ENCODE data around the gene LEKR1. TPM values are rescaled to one million over a fixed set of nuclear protein-coding genes. Genes with fewer than 3 reads are reported as not detected.

Gene LEKR1
- total and polyA plus RNA-seq, 2 of the 13 experiments (the other 11 are each of a cell fraction or from before 2014, with no cell fraction given), result 0.49 to 1.5 TPM

DNA sequence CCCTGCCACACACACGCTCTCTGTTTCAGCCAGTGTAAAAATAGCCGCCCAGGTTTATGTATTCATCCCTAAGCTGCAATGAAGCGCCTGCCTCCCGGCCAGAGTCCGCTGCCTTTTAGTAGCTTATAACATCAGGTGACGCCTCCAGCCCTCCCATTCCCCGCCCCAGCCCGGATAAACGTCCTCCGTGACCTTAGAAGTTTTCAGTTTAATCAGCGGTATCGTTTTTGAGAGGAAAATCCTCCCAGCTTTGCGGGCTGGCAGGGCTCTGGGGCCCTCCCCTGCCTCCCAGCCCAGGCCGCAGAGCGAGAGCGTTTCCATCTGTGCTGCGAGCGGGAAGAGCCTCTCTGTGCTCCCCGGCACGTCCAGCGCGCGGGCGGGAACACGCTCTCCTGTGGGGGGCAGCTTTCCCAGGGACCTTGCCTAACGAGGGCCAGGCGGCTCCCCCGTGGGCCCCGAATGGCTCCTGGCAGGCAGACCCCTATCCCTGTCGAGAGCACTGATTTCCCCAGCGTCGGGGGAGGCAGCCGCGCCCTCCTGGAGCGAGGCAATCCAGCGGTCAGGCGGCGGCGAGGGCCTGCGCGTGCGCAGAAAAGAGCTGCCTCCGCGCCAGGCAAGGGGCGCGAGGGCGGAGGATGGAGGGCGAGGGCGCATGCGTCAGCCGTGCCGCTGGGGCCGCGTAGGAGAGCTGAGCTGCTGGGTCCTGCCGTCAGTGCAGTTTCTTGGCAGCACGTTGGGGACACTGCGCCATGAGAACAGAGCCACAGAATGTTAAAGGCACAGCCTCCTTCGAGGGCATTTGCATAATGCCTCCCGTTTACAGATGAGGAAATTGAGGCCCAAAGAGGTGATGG lies 262.7 kb downstream of the LEKR1 start (continued):
- TF ChIP-seq ZNF563 (CRISPR knock-in tag; IDR thresholded peaks at IDR 0.05) (peak; percentile 95), ZNF781 (CRISPR knock-in tag; IDR thresholded peaks at IDR 0.05; ENCODE audit: borderline replicate concordance, not compliant biosample characterization) (no peak), KDM6A (CRISPR knock-in tag; IDR thresholded peaks at IDR 0.05; ENCODE audit: low read depth) (0 out of 2 replicates have a peak, but pooled peaks have one; percentile 8), ZSCAN29 (CRISPR knock-in tag; conservative IDR thresholded peaks at IDR 0.05) (0 out of 2 replicates have a peak, but pooled peaks have one; percentile 69), ZNF501 (CRISPR knock-in tag; IDR thresholded peaks at IDR 0.05) (peak; percentile 99), PBX3 (CRISPR knock-in tag; IDR thresholded peaks at IDR 0.05; ENCODE audit: borderline replicate concordance) (no peak), TBX3 (IDR thresholded peaks at IDR 0.05; ENCODE audit: borderline replicate concordance) (no peak), FOXM1 (CRISPR knock-in tag; IDR thresholded peaks at IDR 0.05) (no peak), NCOA1 (CRISPR knock-in tag; IDR thresholded peaks at IDR 0.05) (no peak; the same call in 1 of the 2 replicates), U2AF1 (optimal IDR thresholded peaks at IDR 0.05; ENCODE audit: low read depth, low read length) (peak; percentile 39), TRAFD1 (CRISPR knock-in tag; IDR thresholded peaks at IDR 0.05; ENCODE audit: borderline replicate concordance) (no peak), POLR2AphosphoS2 (IDR thresholded peaks at IDR 0.05; ENCODE audit: low read depth, low read length) (no peak), ZMYM4 (CRISPR knock-in tag; IDR thresholded peaks at IDR 0.05) (peak; percentile 79), CHCHD3 (CRISPR knock-in tag; IDR thresholded peaks at IDR 0.05) (no peak), ZNF552 (CRISPR knock-in tag; IDR thresholded peaks at IDR 0.05; ENCODE audit: borderline replicate concordance) (no peak; the same call in 1 of the 2 replicates), FOSL2 (CRISPR knock-in tag; IDR thresholded peaks at IDR 0.05) (no peak; the same call in 1 of the 2 replicates), EHMT2 (IDR thresholded peaks at IDR 0.05; ENCODE audit: borderline replicate concordance, low read depth, low read length) (no peak), ZEB1 (IDR thresholded peaks at IDR 0.05; ENCODE audit: insufficient replicate concordance, low read depth) (no peak), ATM (IDR thresholded peaks at IDR 0.05; ENCODE audit: borderline replicate concordance) (no peak), ZNF20 (CRISPR knock-in tag; IDR thresholded peaks at IDR 0.05) (0 out of 2 replicates have a peak, but pooled peaks have one; percentile 73), CBX2 (IDR thresholded peaks at IDR 0.05; ENCODE audit: low read depth, low read length) (no peak), CBX2 (CRISPR knock-in tag; IDR thresholded peaks at IDR 0.05; ENCODE audit: low read depth) (no peak), TFDP1 (CRISPR knock-in tag; IDR thresholded peaks at IDR 0.05; ENCODE audit: borderline replicate concordance) (peak; percentile 90)
- TF ChIP-seq, protein P1, sequence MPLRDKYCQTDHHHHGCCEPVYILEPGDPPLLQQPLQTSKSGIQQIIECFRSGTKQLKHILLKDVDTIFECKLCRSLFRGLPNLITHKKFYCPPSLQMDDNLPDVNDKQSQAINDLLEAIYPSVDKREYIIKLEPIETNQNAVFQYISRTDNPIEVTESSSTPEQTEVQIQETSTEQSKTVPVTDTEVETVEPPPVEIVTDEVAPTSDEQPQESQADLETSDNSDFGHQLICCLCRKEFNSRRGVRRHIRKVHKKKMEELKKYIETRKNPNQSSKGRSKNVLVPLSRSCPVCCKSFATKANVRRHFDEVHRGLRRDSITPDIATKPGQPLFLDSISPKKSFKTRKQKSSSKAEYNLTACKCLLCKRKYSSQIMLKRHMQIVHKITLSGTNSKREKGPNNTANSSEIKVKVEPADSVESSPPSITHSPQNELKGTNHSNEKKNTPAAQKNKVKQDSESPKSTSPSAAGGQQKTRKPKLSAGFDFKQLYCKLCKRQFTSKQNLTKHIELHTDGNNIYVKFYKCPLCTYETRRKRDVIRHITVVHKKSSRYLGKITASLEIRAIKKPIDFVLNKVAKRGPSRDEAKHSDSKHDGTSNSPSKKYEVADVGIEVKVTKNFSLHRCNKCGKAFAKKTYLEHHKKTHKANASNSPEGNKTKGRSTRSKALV (CRISPR knock-in tag; IDR thresholded peaks at IDR 0.05), result peak; percentile 62; the same call in 1 of the 2 replicates
